Thyroid gland (tissue), 4 donors: Measurements from ENCODE around the gene CALD1.

ENCODE experiments used
- POLR2A ChIP-seq, 2 donors: fragments of 450-650 bp; IDR thresholded peaks; one replicate each; pipeline ENCODE4 v1.6.1; 2017; ENCODE audit warnings: antibody characterized with exemption in 2 of 2, mild to moderate bottlenecking in 2 of 2, moderate library complexity in 1 of 2
- TF ChIP-seq, protein P1 (sequence below), 6 experiments: fragments of 200-600 bp in 3 of 6; fragments of 450-650 bp in 3 of 6; sonication (generic) in 3 of 6; IDR thresholded peaks; one replicate each; pipeline ENCODE4 v1.5.1; 2016 to 2019; ENCODE audit warnings: antibody characterized with exemption in 6 of 6, mild to moderate bottlenecking in 2 of 6, inconsistent platforms in 1 of 6, moderate library complexity in 1 of 6

DNA sequence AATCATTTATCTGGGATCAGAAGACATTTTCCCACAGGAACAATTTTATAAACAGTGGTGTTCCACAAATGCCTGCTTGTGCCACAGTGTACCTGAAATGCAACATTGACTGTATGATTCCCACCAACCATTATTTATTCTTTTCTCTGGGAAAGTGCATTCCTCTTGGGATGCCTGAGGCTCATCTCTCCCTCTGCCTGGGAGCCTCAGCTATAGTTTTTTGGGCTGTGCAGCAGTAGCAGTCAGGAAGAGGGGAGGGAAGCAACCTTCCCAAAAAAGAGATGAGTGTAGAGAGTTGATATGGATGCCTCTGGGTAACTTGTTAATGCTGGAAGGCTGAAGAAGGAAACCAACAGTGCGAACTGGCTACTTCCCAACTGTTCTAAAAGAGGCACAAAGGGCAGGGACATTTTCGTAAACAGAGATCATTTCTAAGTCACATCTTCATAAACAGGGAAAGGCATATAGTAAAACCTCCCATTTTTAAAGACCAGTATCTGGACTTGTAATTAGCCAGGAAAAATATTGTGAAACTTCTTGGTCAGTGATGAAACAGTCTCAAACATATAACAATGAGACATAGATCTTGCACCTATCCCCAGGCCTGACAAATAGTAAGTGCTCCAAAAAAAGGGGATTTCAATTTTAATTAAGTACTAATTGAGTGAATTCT is 1.4 kb upstream of the CALD1 start:
- TF ChIP-seq, protein P1, sequence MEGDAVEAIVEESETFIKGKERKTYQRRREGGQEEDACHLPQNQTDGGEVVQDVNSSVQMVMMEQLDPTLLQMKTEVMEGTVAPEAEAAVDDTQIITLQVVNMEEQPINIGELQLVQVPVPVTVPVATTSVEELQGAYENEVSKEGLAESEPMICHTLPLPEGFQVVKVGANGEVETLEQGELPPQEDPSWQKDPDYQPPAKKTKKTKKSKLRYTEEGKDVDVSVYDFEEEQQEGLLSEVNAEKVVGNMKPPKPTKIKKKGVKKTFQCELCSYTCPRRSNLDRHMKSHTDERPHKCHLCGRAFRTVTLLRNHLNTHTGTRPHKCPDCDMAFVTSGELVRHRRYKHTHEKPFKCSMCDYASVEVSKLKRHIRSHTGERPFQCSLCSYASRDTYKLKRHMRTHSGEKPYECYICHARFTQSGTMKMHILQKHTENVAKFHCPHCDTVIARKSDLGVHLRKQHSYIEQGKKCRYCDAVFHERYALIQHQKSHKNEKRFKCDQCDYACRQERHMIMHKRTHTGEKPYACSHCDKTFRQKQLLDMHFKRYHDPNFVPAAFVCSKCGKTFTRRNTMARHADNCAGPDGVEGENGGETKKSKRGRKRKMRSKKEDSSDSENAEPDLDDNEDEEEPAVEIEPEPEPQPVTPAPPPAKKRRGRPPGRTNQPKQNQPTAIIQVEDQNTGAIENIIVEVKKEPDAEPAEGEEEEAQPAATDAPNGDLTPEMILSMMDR (IDR thresholded peaks at IDR 0.05) = no peak
- TF ChIP-seq POLR2A (IDR thresholded peaks at IDR 0.05) = no peak
